ENCODE data around the gene ALOX15B.

The ALOX15B gene

DNA sequence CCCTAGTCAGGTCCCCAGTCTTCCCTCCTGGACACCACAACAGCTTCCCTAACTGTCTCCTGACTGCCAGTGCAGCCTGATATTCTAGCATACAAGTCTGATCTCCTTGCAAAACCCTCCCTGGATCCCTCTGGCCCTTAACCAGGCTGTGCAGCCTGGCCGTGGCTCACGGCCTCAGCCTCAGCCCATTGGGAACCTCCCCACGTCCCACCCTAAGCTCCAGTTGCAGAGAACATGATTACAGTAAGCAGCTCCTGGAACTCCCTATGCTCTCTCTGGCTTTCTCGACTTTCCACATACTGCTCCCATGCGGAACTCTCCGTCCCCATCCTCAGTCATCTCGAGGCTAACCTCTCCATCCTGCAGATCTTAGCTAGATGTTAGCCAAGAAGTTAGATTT, 35.7 kb downstream of the ALOX15B start:
- Histone ChIP-seq H3K4me2 (ENCODE audit: low read depth, low read length) (no peak overlapping the region), H4K20me1 (ENCODE audit: insufficient read depth, low read length) (no peaks in the 10 kb centered on the region), H3K36me3 (replicated peaks; ENCODE audit: insufficient read depth, low read length) (no peaks in the 10 kb centered on the region), H3K9me3 (replicated peaks; ENCODE audit: insufficient read depth, low read length) (no peaks in the 10 kb centered on the region), H3F3A (ENCODE audit: insufficient read depth, low read length) (no peaks in the 10 kb centered on the region), H3K4me3 (ENCODE audit: low read length) (no peak overlapping the region), H3K9ac (ENCODE audit: low read length) (no peak overlapping the region), H3K4me1 (ENCODE audit: low read length) (no peaks in the 10 kb centered on the region), H3K9me2 (replicated peaks; ENCODE audit: insufficient read depth, low read length) (no peaks in the 10 kb centered on the region), H3K27ac (ENCODE audit: low read length) (no peak overlapping the region), H3K27me3 (replicated peaks; ENCODE audit: insufficient read depth, low read length) (peaks cover 87% of the 10 kb centered on the region), H3K79me2 (ENCODE audit: low read length) (no peaks in the 10 kb centered on the region), H2AFZ (ENCODE audit: low read length) (no peak overlapping the region)
- no peak for DNase-seq
- TF ChIP-seq, protein P1, sequence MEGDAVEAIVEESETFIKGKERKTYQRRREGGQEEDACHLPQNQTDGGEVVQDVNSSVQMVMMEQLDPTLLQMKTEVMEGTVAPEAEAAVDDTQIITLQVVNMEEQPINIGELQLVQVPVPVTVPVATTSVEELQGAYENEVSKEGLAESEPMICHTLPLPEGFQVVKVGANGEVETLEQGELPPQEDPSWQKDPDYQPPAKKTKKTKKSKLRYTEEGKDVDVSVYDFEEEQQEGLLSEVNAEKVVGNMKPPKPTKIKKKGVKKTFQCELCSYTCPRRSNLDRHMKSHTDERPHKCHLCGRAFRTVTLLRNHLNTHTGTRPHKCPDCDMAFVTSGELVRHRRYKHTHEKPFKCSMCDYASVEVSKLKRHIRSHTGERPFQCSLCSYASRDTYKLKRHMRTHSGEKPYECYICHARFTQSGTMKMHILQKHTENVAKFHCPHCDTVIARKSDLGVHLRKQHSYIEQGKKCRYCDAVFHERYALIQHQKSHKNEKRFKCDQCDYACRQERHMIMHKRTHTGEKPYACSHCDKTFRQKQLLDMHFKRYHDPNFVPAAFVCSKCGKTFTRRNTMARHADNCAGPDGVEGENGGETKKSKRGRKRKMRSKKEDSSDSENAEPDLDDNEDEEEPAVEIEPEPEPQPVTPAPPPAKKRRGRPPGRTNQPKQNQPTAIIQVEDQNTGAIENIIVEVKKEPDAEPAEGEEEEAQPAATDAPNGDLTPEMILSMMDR (IDR thresholded peaks at IDR 0.05; ENCODE audit: low read length), result no peak
- TF ChIP-seq EZH2phosphoT487 (IDR thresholded peaks at IDR 0.05; ENCODE audit: low read length) (no peak), EZH2 (optimal IDR thresholded peaks at IDR 0.05; ENCODE audit: low read depth, low read length) (no peak)

GRCh38 chr17:8075081-8075480, 36.2 kb downstream of the ALOX15B start:
- H4K20me1 ChIP-seq (ENCODE audit: insufficient read depth, low read length), result no peaks in the 10 kb centered on the region
- H3K4me2 ChIP-seq (ENCODE audit: low read depth, low read length), result no peak overlapping the region
- no peak overlapping the region for H3K9ac ChIP-seq (ENCODE audit: low read length)
- DNase-seq, result no peak
- H3K9me3 ChIP-seq (replicated peaks; ENCODE audit: insufficient read depth, low read length), result no peaks in the 10 kb centered on the region
- no peaks in the 10 kb centered on the region for H3K36me3 ChIP-seq (replicated peaks; ENCODE audit: insufficient read depth, low read length)
- peaks cover 1% of the 10 kb centered on the region; the same call in 1 of the 2 replicates for H3K4me1 ChIP-seq (ENCODE audit: low read length)
- peaks cover 84% of the 10 kb centered on the region for H3K27me3 ChIP-seq (replicated peaks; ENCODE audit: insufficient read depth, low read length)
- no peaks in the 10 kb centered on the region for H3K79me2 ChIP-seq (ENCODE audit: low read length)
- no peak overlapping the region for H2AFZ ChIP-seq (ENCODE audit: low read length)
- no peak overlapping the region for H3K4me3 ChIP-seq (ENCODE audit: low read length)
- no peak overlapping the region for H3K27ac ChIP-seq (ENCODE audit: low read length)
- no peaks in the 10 kb centered on the region for H3K9me2 ChIP-seq (replicated peaks; ENCODE audit: insufficient read depth, low read length)
- TF ChIP-seq EZH2 (optimal IDR thresholded peaks at IDR 0.05; ENCODE audit: low read depth, low read length) (no peak), EZH2phosphoT487 (IDR thresholded peaks at IDR 0.05; ENCODE audit: low read length) (no peak)
- TF ChIP-seq, protein P1 (IDR thresholded peaks at IDR 0.05; ENCODE audit: low read length), result no peak
- no peaks in the 10 kb centered on the region for H3F3A ChIP-seq (ENCODE audit: insufficient read depth, low read length)

DNA sequence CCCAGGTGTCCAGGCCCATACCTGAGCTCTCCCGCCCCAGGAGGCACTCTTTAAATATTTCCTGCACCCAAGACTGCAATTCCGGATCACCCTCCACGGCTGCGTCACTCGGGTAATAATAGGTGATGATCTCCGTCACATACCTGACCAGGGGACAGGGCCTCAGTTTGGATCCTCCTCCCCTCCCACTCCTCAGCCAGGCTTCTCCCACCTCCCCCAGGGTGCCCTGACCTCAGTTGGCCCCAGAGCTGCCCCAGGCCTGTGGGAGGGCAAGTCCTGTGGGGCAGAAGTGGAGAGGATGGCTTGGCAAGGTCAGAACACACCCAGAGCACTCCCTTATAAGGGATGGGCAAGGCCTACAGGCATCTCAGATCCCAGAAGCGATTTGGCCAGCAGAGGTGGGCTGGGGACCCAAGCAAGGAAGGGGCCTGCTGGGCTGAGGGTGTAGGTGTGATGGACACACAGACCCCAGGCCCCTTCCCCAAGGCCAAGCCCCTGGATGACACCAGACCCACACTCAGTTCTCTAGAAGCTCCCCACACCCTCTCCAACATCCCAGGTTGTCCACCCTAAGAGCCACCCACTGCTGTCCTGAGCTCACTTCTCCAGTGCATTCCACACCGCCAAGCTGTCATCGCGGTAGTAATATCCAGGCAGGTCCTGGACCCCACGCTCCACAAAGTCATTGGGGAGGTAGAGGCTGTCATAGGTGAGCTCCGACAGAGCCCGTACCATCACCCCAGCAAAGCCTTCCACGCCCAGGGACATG, 36.9 kb downstream of the ALOX15B start:
- peaks cover 85% of the 10 kb centered on the region for H3K27me3 ChIP-seq (replicated peaks; ENCODE audit: insufficient read depth, low read length)
- no peak overlapping the region for H3K9ac ChIP-seq (ENCODE audit: low read length)
- TF ChIP-seq, protein P1 (IDR thresholded peaks at IDR 0.05; ENCODE audit: low read length), result no peak
- TF ChIP-seq EZH2phosphoT487 (IDR thresholded peaks at IDR 0.05; ENCODE audit: low read length) (no peak), EZH2 (optimal IDR thresholded peaks at IDR 0.05; ENCODE audit: low read depth, low read length) (no peak)
- no peak overlapping the region for H2AFZ ChIP-seq (ENCODE audit: low read length)
- no peaks in the 10 kb centered on the region for H3K36me3 ChIP-seq (replicated peaks; ENCODE audit: insufficient read depth, low read length)
- H3K4me3 ChIP-seq (ENCODE audit: low read length), result no peak overlapping the region
- H4K20me1 ChIP-seq (ENCODE audit: insufficient read depth, low read length), result no peaks in the 10 kb centered on the region
- H3K9me2 ChIP-seq (replicated peaks; ENCODE audit: insufficient read depth, low read length), result no peaks in the 10 kb centered on the region
- no peak overlapping the region for H3K27ac ChIP-seq (ENCODE audit: low read length)
- no peak overlapping the region for H3K4me2 ChIP-seq (ENCODE audit: low read depth, low read length)
- H3K9me3 ChIP-seq (replicated peaks; ENCODE audit: insufficient read depth, low read length), result no peaks in the 10 kb centered on the region
- peaks cover 3% of the 10 kb centered on the region; the same call in 1 of the 2 replicates for H3K4me1 ChIP-seq (ENCODE audit: low read length)
- DNase-seq, result no peak
- H3F3A ChIP-seq (ENCODE audit: insufficient read depth, low read length), result no peaks in the 10 kb centered on the region
- no peaks in the 10 kb centered on the region for H3K79me2 ChIP-seq (ENCODE audit: low read length)
